ENCODE measurements around the gene PTK6.

Gene PTK6

GRCh38 chr20:63505723-63506122, 31.5 kb downstream of the PTK6 start:
- no peak for DNase-seq (ENCODE audit: low read depth)

- no peak for DNase-seq (ENCODE audit: low read depth)
Observed at GRCh38 chr20:63505281-63505680, 31.9 kb downstream of the PTK6 start.

DNA sequence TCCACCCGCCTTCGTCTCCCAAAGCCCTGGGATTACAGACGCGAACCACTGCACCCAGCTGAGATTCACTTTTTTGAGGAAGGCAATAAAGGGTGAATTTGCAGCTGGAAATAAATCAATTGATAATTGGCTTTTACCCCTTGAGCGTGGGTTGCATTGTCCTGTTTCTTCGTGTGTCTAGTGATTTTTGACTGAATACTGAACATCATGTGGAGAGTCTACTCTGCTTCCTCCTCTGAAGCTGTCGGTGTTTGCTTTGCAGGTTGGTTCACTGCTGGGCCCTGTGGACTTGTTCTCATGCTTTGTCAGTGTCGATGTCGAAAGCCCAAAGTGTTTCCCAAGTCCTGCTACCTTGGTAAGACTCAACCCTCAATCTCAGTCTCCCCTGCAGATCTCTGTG, 32.5 kb downstream of the PTK6 start:
- no peak for DNase-seq (ENCODE audit: low read depth)

GRCh38 chr20:63503524-63503923, 33.7 kb downstream of the PTK6 start:
- DNase-seq (ENCODE audit: low read depth) = no peak

DNA sequence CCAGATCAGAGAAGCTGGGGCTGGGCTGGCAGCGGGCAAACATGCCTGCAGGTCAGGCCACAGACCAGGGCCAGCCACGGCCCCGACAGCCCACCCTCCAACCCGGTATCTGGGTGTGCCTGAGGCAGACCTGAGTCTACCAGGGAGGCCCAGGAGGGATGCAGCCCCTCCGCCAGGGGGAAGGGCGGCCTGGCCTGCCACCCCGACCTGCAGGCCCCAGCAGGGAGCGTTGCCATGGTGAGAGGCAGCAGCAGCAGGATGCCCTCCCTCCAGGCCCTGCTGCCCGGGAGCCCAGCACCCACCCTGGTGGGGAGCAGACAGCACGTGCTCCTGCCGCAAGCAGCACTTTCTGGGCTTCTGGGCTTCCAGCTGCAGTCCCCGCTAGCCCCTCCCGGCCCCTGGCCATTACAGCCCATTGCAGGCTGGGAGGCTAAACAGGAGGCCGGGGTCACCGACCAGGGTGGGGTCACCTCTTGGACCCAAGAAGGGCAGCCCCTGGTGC, 34.5 kb downstream of the PTK6 start:
- DNase-seq (ENCODE audit: low read depth) = no peak

GRCh38 chr20:63501818-63502670, 35.1 kb downstream of the PTK6 start:
- DNase-seq (ENCODE audit: low read depth) = no peak

DNA sequence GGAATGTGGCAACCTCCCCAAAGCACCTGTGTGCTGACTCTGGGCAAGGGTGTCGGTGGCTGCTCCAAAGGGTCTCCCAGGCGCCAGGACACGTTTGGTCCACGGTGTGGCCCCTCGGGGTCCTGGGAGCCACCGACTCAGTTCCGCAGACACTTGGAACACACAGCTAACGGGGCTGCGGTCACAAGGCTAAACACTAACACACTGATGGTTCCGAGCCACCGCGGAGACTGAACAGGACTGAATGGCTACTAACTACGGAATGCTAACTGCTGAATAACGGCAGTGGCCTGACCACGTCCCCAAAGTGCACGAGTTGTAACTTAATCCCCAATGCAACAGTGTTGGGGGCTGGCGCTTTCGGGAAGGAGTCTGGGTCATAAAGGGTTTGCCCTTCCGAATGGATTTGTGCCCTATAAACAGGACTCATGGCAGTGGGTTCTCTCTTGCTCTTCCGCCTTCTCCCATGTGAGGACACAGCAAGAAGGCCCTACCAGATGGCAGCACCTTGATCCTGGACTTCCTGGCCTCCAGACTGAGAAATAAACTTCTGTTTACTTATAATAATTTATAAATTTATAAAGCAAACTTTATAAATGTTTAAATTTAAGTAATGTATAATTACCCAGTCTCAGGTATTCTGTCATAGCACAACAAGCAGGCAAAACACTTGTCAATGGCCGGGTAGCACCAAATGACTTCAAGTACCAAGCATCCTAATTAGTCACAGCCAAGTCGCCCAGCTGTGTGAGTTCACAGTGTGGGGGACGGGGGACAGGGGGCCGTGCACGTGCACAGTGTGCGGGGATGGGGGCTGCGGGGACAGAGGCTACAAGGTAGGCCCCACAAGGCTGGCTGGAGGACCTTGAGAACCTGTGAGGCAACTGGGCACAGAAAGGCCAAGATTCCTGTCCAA, 36.0 kb downstream of the PTK6 start:
- DNase-seq (ENCODE audit: low read depth) = no peak

- no peak for DNase-seq (ENCODE audit: low read depth)
Observed at GRCh38 chr20:63500151-63500901, 36.9 kb downstream of the PTK6 start.

DNA sequence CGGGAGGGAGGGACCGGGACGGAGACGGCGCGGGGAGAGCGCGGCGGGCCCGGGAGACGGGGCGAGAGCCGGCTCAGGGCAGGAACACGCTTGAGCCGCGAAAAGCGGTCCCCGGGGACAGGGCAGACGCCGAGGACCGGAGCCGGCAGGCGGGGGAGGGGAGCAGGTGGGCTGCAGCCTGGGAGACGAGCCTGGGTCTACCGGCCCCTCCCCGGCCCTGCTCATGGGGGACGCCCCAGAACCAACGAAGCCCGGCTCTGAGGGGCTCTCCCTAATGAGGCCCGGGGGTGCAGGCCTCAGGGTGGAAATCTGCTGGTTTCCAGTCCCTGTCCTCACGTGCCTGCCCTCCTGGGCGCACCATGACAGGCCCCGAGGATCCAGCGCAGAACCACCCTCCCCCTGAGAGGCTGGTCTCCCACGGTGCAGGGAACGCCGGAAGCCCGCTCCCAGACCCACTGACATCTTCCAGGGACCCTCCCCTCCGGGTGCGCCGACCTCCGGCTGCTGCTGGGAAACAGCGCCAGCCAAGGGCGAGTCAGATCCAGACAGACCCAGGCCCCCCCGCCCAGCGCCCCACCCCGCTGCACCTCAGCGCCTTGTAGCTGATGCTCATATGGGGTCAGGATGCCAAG, 37.7 kb downstream of the PTK6 start:
- no peak for DNase-seq (ENCODE audit: low read depth)

GRCh38 chr20:63498960-63499337, 38.2 kb downstream of the PTK6 start, which contains the start of gene EEF1A2:
Gene EEF1A2, minus strand, starts transcription at chr20:63499083. Its CDS starts 1,320 bp downstream, at chr20:63497763.
- no peak for DNase-seq (ENCODE audit: low read depth)

- DNase-seq (ENCODE audit: low read depth) = no peak
Observed at GRCh38 chr20:63497946-63498935, 38.9 kb downstream of the PTK6 start.

DNA sequence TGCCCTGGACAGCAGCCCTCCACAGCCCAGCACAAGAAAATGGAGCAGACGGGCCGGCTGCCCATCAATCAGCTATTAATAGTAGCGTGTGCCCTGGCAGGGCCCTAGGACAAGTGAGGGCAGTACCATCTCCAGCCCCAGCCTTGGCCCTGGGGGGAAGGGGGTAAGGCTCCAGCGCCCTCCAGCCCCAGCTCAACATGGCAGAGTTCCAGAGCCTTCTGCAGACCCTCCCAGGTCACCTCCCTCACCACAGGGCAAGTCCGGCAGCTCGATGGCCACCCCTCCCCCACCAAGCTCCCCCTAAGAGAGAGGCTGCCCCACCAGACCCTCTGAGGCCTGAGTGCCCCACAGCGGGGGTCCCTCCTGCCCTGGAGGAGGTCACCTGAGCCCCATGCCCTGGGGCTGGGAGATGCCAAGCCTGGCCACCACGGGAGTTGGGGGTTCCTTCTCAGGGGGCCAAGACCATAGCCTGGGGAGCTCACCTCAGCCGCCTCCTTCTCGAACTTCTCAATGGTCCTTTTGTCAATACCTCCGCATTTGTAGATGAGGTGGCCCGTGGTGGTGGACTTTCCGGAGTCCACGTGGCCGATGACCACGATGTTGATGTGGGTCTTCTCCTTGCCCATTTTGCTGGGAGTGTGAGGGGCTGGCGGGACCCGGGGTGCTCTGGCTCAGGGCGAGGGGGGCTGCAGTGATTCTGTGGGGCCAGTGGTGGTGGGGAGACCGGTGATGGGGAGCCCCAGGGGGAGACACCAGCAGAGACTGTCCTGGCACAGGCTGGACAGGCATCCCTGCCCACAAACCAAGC, 39.8 kb downstream of the PTK6 start:
- no peak for DNase-seq (ENCODE audit: low read depth)

GRCh38 chr20:63496596-63497120, 40.5 kb downstream of the PTK6 start:
- DNase-seq (ENCODE audit: low read depth) = no peak

- no peak for DNase-seq (ENCODE audit: low read depth)
Observed at GRCh38 chr20:63495741-63496595, 41.2 kb downstream of the PTK6 start.

DNA sequence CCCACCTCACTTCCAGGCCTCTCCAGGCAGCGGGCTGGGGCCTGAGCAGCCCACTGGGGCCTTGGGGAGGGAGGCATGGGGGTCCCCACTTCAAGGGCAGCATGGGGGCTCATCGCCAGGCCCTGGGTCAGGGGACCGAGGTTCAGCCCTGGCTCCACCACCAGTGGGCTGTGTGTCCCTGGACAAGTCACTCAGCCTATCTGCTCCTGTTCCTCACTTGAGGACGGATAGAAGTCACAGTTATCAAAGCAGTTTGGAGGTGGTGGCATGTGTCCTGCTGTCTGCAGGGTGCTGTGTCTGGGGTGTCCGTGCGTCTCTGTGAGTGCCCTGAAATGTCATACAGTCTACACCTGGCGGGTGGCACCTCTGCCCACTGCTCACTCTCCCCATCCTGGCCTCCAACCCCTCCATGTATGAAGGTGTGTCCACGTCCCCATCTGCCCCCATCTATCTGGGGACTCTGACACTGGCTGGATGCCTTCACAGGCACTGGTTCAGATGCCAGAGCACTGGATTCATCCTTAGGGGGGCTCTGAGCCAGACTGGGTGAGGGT, 41.9 kb downstream of the PTK6 start:
- DNase-seq (ENCODE audit: low read depth) = no peak

GRCh38 chr20:63494420-63495166, 42.6 kb downstream of the PTK6 start:
- no peak for DNase-seq (ENCODE audit: low read depth)

DNA sequence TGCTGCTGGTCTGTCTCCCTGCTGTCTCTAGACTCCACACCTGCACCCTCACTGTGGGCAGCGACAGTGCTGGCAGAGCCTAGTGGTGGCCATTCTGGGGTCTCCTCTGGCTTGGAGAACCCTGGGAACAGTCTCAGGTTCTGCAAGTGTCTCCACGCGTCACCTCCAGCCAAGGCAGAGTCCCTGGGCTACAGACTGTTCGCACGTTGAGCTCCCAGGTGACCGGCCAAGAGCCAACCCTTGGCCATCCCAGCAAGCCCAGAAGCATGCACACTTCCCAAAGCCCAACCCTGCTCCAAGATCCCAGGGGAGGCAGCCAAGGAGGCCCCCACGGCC, 43.1 kb downstream of the PTK6 start:
- no peak for DNase-seq (ENCODE audit: low read depth)

Measured in GM04504 (cell line).